DMS153 treated with DMSO at 0.1 percent for 48 hours (cell line): ENCODE data around the gene PAH.

Experiments used
- DNase-seq: peaks from one replicate; lab custom pipeline; 2025; ENCODE audit not compliant: unreplicated experiment; lab: John Stamatoyannopoulos, UW

Gene PAH

GRCh38 chr12:102950950-102951619, 34.0 kb upstream of the PAH start:
- peak; percentile 56 for DNase-seq

GRCh38 chr12:102950107-102950949, 33.3 kb upstream of the PAH start:
- DNase-seq = peak; percentile 81

- peak; percentile 84 for DNase-seq
Observed at GRCh38 chr12:102948941-102949352, 31.9 kb upstream of the PAH start.

- DNase-seq = no peak
Observed at GRCh38 chr12:102946042-102946441, 29.0 kb upstream of the PAH start.

- DNase-seq = no peak
Observed at GRCh38 chr12:102939670-102940222, 22.7 kb upstream of the PAH start.

- no peak for DNase-seq
Observed at GRCh38 chr12:102939059-102939458, 22.0 kb upstream of the PAH start.

GRCh38 chr12:102933168-102933567, 16.1 kb upstream of the PAH start:
- DNase-seq = no peak

GRCh38 chr12:102927220-102927619, 10.2 kb upstream of the PAH start:
- DNase-seq = no peak

GRCh38 chr12:102921240-102921639, 4.2 kb upstream of the PAH start:
- no peak for DNase-seq

- no peak for DNase-seq
Observed at GRCh38 chr12:102920271-102920670, 3.2 kb upstream of the PAH start.

- DNase-seq = no peak
Observed at GRCh38 chr12:102918840-102919239, 1.8 kb upstream of the PAH start.

- DNase-seq = no peak
Observed at GRCh38 chr12:102916252-102917025, 605 bp downstream of the PAH start.

- no peak for DNase-seq
Observed at GRCh38 chr12:102913453-102914226, 3.4 kb downstream of the PAH start.

- no peak for DNase-seq
Observed at GRCh38 chr12:102912258-102912657, 4.8 kb downstream of the PAH start.

- DNase-seq = no peak
Observed at GRCh38 chr12:102911320-102911719, 5.7 kb downstream of the PAH start.

GRCh38 chr12:102910792-102911191, 6.3 kb downstream of the PAH start:
- no peak for DNase-seq

- DNase-seq = no peak
Observed at GRCh38 chr12:102910137-102910536, 6.9 kb downstream of the PAH start.

GRCh38 chr12:102907918-102908317, 9.1 kb downstream of the PAH start:
- no peak for DNase-seq

GRCh38 chr12:102905229-102905628, 11.8 kb downstream of the PAH start:
- DNase-seq = no peak

- peak; percentile 49 for DNase-seq
Observed at GRCh38 chr12:102903337-102904007, 13.6 kb downstream of the PAH start.
